SH-SY5Y (cell line): ENCODE measurements around the gene CHN2.

Source experiments
- GATA2 ChIP-seq: IDR thresholded peaks from 2 replicates; pipeline ENCODE4 v1.6.1; 2011; ENCODE audit warnings: mild to moderate bottlenecking, low read depth, low read length
- GATA3 ChIP-seq: IDR thresholded peaks from 2 replicates; pipeline ENCODE4 v1.6.1; 2011; ENCODE audit warnings: low read depth, mild to moderate bottlenecking, low read length, moderate library complexity

The CHN2 gene

DNA sequence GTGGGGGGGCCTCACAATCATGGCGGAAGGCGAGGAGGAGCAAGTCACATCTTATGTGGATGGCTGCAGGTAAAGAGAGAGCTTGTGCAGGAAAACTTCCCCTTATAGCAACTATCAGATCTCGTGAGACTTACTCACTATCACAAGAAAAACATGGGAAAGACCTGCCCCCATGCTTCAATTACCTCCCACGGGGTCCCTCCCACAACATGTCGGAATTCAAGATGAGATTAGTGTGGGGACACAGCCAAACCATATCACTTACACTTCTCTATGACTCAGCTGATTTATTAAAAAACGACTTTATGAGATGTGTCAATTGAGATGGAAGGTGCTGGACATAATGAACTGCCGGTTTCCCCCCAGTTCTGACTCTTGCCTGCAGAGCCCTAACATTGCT, 23.8 kb upstream of the CHN2 start:
- no peak for TF ChIP-seq GATA3
- TF ChIP-seq GATA2, result no peak

DNA sequence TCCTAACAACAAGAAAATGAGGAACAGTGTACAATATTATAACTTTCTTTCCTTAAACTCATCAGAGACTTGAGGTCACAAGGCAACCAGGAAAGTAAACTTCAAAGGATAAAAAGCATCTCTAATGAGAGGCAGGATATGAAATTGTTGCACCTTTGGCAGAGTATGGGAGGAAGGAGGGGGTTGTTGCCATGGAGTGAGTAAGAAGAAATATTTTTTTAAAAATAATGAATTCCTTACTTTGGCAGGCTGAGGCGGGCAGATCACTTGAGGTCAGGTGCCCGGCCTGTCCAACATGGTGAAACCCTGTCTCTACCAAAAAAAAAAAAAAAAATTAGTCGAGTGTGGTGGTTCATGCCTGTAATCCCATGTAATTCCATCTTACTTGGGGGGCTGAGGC, 21.1 kb upstream of the CHN2 start:
- TF ChIP-seq GATA2 (no peak), GATA3 (no peak)

DNA sequence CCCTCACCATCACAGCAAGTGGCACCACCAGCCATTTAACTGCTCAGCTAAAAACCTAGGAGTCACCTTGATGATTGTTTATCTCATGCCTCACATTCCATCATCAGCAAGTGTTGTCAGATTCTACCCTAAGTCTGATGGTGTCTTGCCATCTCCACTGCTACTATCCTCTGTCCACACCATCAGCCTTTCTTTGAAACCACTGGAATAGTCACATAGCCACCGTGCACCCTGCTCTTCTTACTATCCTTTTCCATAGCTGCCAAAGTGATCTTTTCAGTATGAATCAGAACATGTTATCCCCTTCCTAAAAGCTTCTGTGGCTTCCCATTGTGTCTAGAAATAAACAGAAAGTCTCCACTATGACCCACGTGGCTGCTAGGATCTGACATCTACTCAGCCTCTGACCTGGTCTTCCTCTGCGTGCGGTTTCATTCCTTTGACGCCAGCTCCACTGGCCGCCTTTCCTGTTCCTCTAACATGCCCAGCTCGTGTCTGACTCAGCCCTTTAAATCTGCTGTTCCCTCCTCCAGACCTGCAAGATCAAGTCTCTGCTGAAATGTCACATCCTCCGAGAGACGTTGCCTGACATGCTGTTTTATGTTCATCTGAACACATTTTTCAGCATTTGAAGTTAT, 16.5 kb upstream of the CHN2 start:
- TF ChIP-seq GATA3, result no peak
- no peak for TF ChIP-seq GATA2

DNA sequence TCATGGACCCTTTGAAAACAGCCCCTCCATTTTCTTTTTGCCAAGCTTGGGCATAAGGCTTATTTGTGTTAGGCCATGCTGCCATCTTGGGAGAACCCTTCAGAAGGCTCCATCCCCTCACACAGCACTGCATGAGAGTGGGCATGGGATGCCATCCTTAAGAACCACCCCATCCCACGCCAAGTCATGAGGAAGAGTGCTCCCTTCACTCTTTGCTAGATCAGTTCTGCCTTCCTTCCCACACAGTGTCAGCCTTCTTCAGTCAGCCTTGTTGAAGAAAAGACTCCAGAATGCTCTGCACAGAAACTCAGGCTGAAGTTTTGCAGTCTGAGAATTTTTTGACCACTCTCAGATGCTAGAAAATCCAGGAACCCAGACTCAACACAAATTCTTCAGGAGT, 15.5 kb upstream of the CHN2 start:
- TF ChIP-seq GATA3 (no peak), GATA2 (no peak)

DNA sequence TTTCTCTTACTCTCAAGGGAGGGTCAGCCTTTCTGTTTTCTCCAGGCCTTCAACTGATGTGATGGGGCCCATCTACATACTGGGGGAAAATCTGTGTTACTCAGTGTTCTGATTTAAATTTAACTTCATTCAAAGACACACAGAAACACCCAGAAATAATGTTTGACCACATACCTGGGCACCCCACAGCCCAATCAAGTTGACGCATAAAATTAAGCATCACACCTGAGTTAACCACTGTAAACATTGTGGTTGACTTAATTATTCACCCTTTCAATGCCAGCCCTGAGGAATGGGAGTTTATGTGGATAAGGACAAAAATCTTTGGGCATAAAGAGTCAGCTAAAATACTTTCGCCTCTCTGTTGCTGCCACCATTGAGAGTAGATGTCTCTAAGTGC, 10.0 kb upstream of the CHN2 start:
- no peak for TF ChIP-seq GATA3
- TF ChIP-seq GATA2, result no peak

DNA sequence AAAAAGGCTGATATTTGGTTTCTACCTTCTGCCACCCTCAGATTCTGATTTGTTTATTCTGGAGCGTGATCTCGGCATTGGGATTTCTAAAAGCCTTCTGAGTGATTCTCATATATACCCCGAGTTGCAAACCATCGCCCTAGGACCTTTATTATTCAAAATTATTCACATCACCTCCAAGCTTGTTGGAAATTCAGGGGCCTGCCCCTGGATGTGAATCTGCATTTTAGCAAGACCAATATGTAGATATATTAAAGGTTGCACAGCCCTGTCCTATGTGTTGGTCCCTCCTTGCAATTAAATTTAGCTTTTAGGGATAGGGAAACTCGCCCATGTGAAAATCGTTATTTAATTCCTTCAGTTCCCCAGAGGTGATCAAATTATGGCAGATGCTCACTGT, 9.0 kb upstream of the CHN2 start:
- TF ChIP-seq GATA2, result no peak
- no peak for TF ChIP-seq GATA3

- no peak for TF ChIP-seq GATA2
- TF ChIP-seq GATA3, result no peak
These were observed 4.8 kb upstream of the CHN2 start for GRCh38 chr7:29189743-29190201.

- TF ChIP-seq GATA2 (no peak), GATA3 (no peak)
These were observed 4.1 kb upstream of the CHN2 start for GRCh38 chr7:29190349-29191045.

GRCh38 chr7:29192323-29192722, 2.3 kb upstream of the CHN2 start:
- TF ChIP-seq GATA3 (no peak), GATA2 (no peak)

DNA sequence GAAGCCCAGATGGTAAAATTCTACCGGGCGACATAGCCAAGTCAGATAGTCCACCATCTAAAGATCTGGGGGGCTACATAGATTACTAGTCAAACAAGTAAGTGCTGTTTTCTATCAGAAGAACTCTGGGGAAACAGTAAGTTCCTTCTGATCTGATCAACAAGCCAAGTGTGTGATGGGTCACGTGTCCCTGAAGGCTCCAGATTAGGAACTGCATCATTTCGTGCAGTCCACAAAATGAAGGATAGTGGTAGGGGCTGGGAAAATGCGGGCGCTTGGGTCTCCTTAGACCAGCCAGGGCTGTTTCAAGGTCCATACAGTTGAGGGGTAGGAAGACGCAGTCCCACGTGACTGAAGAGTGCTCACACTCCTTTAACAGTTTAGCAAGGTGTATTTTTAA, 1.8 kb upstream of the CHN2 start:
- TF ChIP-seq GATA3, result no peak
- TF ChIP-seq GATA2, result no peak

GRCh38 chr7:29193316-29194205, 1.0 kb upstream of the CHN2 start:
- TF ChIP-seq GATA2 (no peak), GATA3 (no peak)

DNA sequence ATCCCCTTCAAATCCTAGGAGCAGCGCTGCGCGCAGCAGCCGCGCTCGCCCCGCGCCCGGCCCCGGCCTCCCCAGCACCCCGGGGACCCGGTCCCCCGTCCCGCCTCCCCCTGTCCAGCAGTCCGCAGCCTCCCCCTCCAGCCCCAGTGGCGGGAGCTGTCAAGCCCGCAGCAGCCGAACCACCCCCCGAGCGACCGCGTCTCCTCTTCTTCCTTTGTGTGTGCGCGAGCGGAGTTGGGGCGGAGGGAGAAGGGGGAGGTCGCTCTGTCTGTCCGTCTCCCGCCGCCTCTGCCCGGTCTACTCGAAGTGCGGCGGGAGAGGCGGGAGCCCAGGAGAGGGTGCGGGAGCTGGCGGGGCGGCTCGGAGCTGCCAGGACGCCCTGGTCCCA, 375 bp upstream of the CHN2 start:
- TF ChIP-seq GATA2 (no peak), GATA3 (no peak)

DNA sequence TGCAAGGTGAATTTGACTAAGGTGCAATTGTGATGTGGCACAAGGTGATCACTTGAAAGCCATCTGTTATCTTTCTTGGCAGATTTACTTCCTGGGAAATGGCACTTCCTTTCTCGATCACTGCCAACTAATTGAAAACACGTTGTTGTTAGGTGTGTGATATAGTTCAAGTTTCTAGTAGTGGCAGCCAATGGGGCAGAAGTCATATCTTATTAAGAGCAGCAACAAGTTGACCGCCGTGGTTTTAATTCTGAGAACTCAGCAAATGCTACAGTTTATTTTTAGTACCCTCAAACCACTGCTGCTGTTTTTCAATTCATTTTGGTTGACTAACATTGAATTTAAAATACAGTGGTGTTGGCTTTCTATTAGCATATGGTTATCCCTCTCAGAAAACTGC, 1.6 kb downstream of the CHN2 start:
- TF ChIP-seq GATA3 (no peak), GATA2 (no peak)

- TF ChIP-seq GATA3, result no peak
- no peak for TF ChIP-seq GATA2
These were observed 2.5 kb downstream of the CHN2 start for GRCh38 chr7:29196971-29197595.

- no peak for TF ChIP-seq GATA3
- no peak for TF ChIP-seq GATA2
These were observed 3.3 kb downstream of the CHN2 start for GRCh38 chr7:29197916-29198315.
